SK-N-SH treated with all-trans-retinoic acid at 6 μM for 48 hours (cell line): ENCODE results near the gene LOXL4.

Experiments used
- ATAC-seq: fragments of 200-7000 bp; cut with Tn5 transposase; 3 replicates; pipeline ENCODE4 v1.9.1; 2020; ENCODE audit warnings: mild to moderate bottlenecking, moderate library complexity
- ARNTL ChIP-seq: fragments of 450-650 bp; formaldehyde crosslinking; IDR thresholded peaks from 2 replicates; pipeline ENCODE4 v1.5.0; 2020; ENCODE audit warnings: low read depth, mild to moderate bottlenecking, moderate library complexity, borderline replicate concordance
- BACH2 ChIP-seq: fragments of 250-450 bp; sonication (Bioruptor Pico); IDR thresholded peaks from 2 replicates; pipeline ENCODE4 v1.9.0; 2021; ENCODE audit warnings: mild to moderate bottlenecking, borderline replicate concordance
- CSDC2 ChIP-seq: fragments of 250-450 bp; sonication (Bioruptor Pico); IDR thresholded peaks from 2 replicates; pipeline ENCODE4 v1.5.0; 2020; ENCODE audit warnings: mild to moderate bottlenecking, moderate library complexity
- ESRRG ChIP-seq: fragments of 250-450 bp; sonication (Bioruptor Pico); IDR thresholded peaks from 2 replicates; pipeline ENCODE4 v1.6.1; 2021; ENCODE audit warnings: mild to moderate bottlenecking
- GLIS3 ChIP-seq: fragments of 250-450 bp; sonication (Bioruptor Pico); IDR thresholded peaks from 2 replicates; pipeline ENCODE4 v1.5.0; 2020; ENCODE audit warnings: mild to moderate bottlenecking, moderate library complexity
- ISL1 ChIP-seq: fragments of 250-450 bp; sonication (Bioruptor Pico); IDR thresholded peaks from 2 replicates; pipeline ENCODE4 v2.1.2; 2022; ENCODE audit warnings: mild to moderate bottlenecking, moderate library complexity
- OSR1 ChIP-seq: fragments of 250-450 bp; sonication (Bioruptor Pico); IDR thresholded peaks from 2 replicates; pipeline ENCODE4 v1.8.0; 2022; ENCODE audit warnings: moderate library complexity, mild to moderate bottlenecking, inconsistent platforms
- POU6F1 ChIP-seq: fragments of 250-450 bp; sonication (Bioruptor Pico); IDR thresholded peaks from 2 replicates; pipeline ENCODE4 v1.8.0; 2021; ENCODE audit warnings: low read depth, mild to moderate bottlenecking, moderate library complexity, borderline replicate concordance
- PPARA ChIP-seq: fragments of 250-450 bp; sonication (Bioruptor Pico); IDR thresholded peaks from 2 replicates; pipeline ENCODE4 v1.5.0; 2020; ENCODE audit warnings: mild to moderate bottlenecking, borderline replicate concordance
- RARB ChIP-seq: fragments of 250-450 bp; sonication (Bioruptor Pico); IDR thresholded peaks from 2 replicates; pipeline ENCODE4 v1.8.0; 2021; ENCODE audit warnings: mild to moderate bottlenecking, moderate library complexity
- SNAI2 ChIP-seq: fragments of 250-450 bp; sonication (Bioruptor Pico); IDR thresholded peaks from 2 replicates; pipeline ENCODE4 v1.5.0; 2020; ENCODE audit warnings: mild to moderate bottlenecking, moderate library complexity
- TCF4 ChIP-seq: fragments of 250-450 bp; sonication (Bioruptor Pico); IDR thresholded peaks from 2 replicates; pipeline ENCODE4 v1.8.0; 2021; ENCODE audit warnings: mild to moderate bottlenecking, moderate library complexity, borderline replicate concordance
- TOX ChIP-seq: fragments of 250-450 bp; sonication (Bioruptor Pico); IDR thresholded peaks from 2 replicates; pipeline ENCODE4 v1.8.0; 2021; ENCODE audit warnings: mild to moderate bottlenecking, moderate library complexity, borderline replicate concordance
- ZC3H10 ChIP-seq: fragments of 250-450 bp; sonication (Bioruptor Pico); IDR thresholded peaks from 2 replicates; pipeline ENCODE4 v1.5.1; 2021; ENCODE audit warnings: mild to moderate bottlenecking, moderate library complexity
- ZFP3 ChIP-seq: fragments of 250-450 bp; sonication (Bioruptor Pico); IDR thresholded peaks from 2 replicates; pipeline ENCODE4 v1.5.0; 2020; ENCODE audit warnings: mild to moderate bottlenecking, moderate library complexity
- ZFP30 ChIP-seq: fragments of 450-650 bp; formaldehyde crosslinking; IDR thresholded peaks from 2 replicates; pipeline ENCODE4 v1.5.0; 2022; ENCODE audit warnings: mild to moderate bottlenecking, moderate library complexity
- ZNF70 ChIP-seq: fragments of 450-650 bp; formaldehyde crosslinking; IDR thresholded peaks from 2 replicates; pipeline ENCODE4 v1.5.0; 2020; ENCODE audit warnings: mild to moderate bottlenecking, moderate library complexity
- ZNF8 ChIP-seq: fragments of 450-650 bp; formaldehyde crosslinking; IDR thresholded peaks from 2 replicates; pipeline ENCODE4 v1.5.0; 2020; ENCODE audit warnings: mild to moderate bottlenecking, moderate library complexity
- TF ChIP-seq, protein P1 (sequence below): fragments of 250-450 bp; sonication (Bioruptor Pico); IDR thresholded peaks from 2 replicates; pipeline ENCODE4 v1.8.0; 2020; ENCODE audit warnings: mild to moderate bottlenecking, moderate library complexity, borderline replicate concordance
- TF ChIP-seq, protein P2 (sequence below): fragments of 250-450 bp; sonication (Bioruptor Pico); IDR thresholded peaks from 2 replicates; pipeline ENCODE4 v1.5.1; 2020; ENCODE audit warnings: low read depth, mild to moderate bottlenecking, moderate library complexity
- TF ChIP-seq, protein P3 (sequence below): fragments of 250-450 bp; sonication (Bioruptor Pico); IDR thresholded peaks from 2 replicates; pipeline ENCODE4 v1.5.0; 2020; ENCODE audit warnings: mild to moderate bottlenecking, moderate library complexity
- TF ChIP-seq, protein P4 (sequence below): fragments of 250-450 bp; sonication (Bioruptor Pico); IDR thresholded peaks from 2 replicates; pipeline ENCODE4 v1.5.1; 2021; ENCODE audit warnings: mild to moderate bottlenecking, moderate library complexity

LOXL4 gene

GRCh38 chr10:98296524-98296923 lies 28.5 kb upstream of the LOXL4 start (continued):
- TF ChIP-seq, protein P1, sequence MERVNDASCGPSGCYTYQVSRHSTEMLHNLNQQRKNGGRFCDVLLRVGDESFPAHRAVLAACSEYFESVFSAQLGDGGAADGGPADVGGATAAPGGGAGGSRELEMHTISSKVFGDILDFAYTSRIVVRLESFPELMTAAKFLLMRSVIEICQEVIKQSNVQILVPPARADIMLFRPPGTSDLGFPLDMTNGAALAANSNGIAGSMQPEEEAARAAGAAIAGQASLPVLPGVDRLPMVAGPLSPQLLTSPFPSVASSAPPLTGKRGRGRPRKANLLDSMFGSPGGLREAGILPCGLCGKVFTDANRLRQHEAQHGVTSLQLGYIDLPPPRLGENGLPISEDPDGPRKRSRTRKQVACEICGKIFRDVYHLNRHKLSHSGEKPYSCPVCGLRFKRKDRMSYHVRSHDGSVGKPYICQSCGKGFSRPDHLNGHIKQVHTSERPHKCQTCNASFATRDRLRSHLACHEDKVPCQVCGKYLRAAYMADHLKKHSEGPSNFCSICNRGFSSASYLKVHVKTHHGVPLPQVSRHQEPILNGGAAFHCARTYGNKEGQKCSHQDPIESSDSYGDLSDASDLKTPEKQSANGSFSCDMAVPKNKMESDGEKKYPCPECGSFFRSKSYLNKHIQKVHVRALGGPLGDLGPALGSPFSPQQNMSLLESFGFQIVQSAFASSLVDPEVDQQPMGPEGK (CRISPR knock-in tag): no peak
- TF ChIP-seq ISL1: no peak

DNA sequence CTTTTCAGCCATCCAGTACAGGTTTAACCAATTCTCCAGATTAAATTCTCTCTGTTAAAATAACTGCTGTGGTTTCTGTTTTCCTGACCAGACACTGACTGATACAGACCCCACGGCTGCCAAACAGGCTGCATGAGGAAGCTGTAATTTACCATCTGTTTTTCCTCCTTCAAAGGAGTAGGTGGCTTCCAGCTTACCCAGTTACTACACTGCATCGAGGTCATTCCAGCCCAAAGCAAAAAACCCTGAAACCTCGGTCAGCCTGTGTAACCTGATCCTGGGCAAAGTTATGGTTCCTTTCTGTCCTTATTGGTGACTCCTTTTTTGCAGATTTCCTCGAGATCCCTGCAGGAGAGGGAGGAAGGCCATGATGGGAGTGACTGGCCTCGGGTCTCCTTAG lies 27.9 kb upstream of the LOXL4 start:
- TF ChIP-seq SNAI2 (CRISPR knock-in tag): no peak
- TF ChIP-seq OSR1: no peak
- no peak for TF ChIP-seq GLIS3
- no peak for TF ChIP-seq ISL1
- no peak for TF ChIP-seq ESRRG (CRISPR knock-in tag)
- no peak for TF ChIP-seq ZNF70
- TF ChIP-seq ZC3H10: no peak
- no peak for TF ChIP-seq TCF4 (CRISPR knock-in tag)
- TF ChIP-seq CSDC2 (CRISPR knock-in tag): no peak
- peak; percentile 71 for ATAC-seq

DNA sequence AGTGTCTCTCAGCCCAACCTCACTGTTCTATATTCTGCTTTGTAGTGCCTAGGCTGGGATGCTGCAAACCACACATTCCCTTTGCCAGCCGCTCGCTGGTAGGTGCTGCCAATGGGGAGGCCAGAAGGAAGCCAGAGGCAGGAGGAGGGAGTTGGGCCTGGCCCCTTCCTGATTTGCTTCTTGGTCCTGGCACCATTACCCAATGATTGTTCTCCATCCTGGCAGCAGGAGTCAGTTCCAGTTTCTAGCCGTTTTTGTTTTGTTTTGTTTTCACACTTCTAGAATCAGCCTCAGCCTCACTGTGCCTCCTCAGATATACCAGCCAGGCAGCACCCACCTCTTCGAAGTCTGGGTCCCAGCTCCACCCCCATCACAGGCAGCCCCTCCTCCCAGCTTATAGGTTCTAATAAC lies 27.4 kb upstream of the LOXL4 start:
- TF ChIP-seq BACH2 (CRISPR knock-in tag) (no peak), SNAI2 (CRISPR knock-in tag) (no peak), TCF4 (CRISPR knock-in tag) (no peak), CSDC2 (CRISPR knock-in tag) (no peak), ZC3H10 (no peak), GLIS3 (no peak), PPARA (CRISPR knock-in tag) (no peak), ISL1 (no peak), RARB (CRISPR knock-in tag) (no peak), POU6F1 (CRISPR knock-in tag) (no peak), ZFP30 (CRISPR knock-in tag) (no peak), ZNF70 (no peak), ZFP3 (CRISPR knock-in tag) (no peak), TOX (CRISPR knock-in tag) (no peak), ZNF8 (no peak)
- TF ChIP-seq, protein P1 (CRISPR knock-in tag): no peak
- TF ChIP-seq, protein P2, sequence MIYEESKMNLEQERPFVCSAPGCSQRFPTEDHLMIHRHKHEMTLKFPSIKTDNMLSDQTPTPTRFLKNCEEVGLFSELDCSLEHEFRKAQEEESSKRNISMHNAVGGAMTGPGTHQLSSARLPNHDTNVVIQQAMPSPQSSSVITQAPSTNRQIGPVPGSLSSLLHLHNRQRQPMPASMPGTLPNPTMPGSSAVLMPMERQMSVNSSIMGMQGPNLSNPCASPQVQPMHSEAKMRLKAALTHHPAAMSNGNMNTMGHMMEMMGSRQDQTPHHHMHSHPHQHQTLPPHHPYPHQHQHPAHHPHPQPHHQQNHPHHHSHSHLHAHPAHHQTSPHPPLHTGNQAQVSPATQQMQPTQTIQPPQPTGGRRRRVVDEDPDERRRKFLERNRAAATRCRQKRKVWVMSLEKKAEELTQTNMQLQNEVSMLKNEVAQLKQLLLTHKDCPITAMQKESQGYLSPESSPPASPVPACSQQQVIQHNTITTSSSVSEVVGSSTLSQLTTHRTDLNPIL: no peak
- TF ChIP-seq, protein P3, sequence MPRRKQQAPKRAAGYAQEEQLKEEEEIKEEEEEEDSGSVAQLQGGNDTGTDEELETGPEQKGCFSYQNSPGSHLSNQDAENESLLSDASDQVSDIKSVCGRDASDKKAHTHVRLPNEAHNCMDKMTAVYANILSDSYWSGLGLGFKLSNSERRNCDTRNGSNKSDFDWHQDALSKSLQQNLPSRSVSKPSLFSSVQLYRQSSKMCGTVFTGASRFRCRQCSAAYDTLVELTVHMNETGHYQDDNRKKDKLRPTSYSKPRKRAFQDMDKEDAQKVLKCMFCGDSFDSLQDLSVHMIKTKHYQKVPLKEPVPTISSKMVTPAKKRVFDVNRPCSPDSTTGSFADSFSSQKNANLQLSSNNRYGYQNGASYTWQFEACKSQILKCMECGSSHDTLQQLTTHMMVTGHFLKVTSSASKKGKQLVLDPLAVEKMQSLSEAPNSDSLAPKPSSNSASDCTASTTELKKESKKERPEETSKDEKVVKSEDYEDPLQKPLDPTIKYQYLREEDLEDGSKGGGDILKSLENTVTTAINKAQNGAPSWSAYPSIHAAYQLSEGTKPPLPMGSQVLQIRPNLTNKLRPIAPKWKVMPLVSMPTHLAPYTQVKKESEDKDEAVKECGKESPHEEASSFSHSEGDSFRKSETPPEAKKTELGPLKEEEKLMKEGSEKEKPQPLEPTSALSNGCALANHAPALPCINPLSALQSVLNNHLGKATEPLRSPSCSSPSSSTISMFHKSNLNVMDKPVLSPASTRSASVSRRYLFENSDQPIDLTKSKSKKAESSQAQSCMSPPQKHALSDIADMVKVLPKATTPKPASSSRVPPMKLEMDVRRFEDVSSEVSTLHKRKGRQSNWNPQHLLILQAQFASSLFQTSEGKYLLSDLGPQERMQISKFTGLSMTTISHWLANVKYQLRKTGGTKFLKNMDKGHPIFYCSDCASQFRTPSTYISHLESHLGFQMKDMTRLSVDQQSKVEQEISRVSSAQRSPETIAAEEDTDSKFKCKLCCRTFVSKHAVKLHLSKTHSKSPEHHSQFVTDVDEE (CRISPR knock-in tag): no peak
- ATAC-seq: peak; percentile 13; the same call in 2 of the 3 replicates

DNA sequence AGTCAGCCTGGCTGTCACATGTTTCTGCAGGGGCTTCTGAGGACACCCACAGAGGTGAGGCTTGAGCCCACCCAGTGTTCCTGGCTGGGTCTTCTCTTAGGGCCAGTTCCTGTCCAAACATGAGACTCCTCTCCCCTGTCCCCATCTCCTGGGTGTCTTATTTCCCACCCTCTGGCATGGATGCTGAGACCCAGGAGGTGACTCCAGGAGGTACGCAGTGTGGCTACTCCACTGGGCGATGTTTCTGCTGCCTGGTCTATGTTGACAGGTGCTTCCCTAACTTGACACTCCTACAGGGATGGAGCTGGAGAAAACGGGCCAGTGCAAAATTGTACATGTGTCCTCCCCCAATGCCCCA lies 26.3 kb upstream of the LOXL4 start:
- ATAC-seq: no peak
- TF ChIP-seq CSDC2 (CRISPR knock-in tag) (no peak), ZFP30 (CRISPR knock-in tag) (no peak), ARNTL (CRISPR knock-in tag) (no peak), SNAI2 (CRISPR knock-in tag) (no peak), OSR1 (no peak), BACH2 (CRISPR knock-in tag) (no peak)
- TF ChIP-seq, protein P4, sequence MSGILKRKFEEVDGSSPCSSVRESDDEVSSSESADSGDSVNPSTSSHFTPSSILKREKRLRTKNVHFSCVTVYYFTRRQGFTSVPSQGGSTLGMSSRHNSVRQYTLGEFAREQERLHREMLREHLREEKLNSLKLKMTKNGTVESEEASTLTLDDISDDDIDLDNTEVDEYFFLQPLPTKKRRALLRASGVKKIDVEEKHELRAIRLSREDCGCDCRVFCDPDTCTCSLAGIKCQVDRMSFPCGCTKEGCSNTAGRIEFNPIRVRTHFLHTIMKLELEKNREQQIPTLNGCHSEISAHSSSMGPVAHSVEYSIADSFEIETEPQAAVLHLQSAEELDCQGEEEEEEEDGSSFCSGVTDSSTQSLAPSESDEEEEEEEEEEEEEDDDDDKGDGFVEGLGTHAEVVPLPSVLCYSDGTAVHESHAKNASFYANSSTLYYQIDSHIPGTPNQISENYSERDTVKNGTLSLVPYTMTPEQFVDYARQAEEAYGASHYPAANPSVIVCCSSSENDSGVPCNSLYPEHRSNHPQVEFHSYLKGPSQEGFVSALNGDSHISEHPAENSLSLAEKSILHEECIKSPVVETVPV: no peak
- TF ChIP-seq, protein P3 (CRISPR knock-in tag): no peak
- TF ChIP-seq, protein P2: no peak
